ENCODE data around the gene LSM4. TPM values are rescaled to one million over a fixed set of nuclear protein-coding genes. Genes with fewer than 3 reads are reported as not detected.
A peak's percentile ranks its signal among the peaks of the same experiment; 100 is the strongest.

LSM4 gene
- total and polyA plus RNA-seq, 2 of the 13 experiments (the other 11 are each of a cell fraction or from before 2014, with no cell fraction given): 65.8 to 166 TPM

DNA sequence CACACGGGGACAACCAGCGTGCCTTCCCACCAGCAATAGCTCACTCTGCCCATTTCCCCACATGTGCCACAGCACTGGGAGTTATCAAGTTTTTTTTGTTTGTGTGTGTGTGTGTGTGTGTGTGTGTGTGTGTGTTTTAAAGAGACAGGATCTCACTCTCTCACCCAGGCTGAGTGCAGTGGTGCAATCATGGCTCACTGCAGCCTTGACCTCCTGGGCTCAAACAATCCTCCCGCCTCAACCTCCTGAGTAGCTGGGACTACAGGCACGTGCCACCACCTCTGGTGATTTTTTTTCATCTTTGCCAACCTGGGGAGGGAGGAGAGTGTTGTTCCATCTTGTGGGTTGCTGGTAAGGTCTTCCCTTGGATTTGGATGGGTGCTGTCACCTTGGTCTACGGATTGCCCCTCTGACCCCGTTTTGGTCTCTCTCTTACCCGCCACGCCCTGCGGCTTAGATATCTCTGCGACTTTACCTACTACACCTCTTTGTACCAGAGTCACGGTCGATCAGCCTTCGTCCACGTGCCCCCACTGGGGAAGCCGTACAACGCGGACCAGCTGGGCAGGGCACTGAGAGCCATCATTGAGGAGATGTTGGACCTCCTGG is 40.2 kb upstream of the LSM4 start (continued):
- TF ChIP-seq KDM5B (CRISPR knock-in tag; IDR thresholded peaks at IDR 0.05; ENCODE audit: borderline replicate concordance) (peak; percentile 71; the same call in 1 of the 2 replicates), TMF1 (CRISPR knock-in tag; IDR thresholded peaks at IDR 0.05; ENCODE audit: low read depth) (0 out of 2 replicates have a peak, but pooled peaks have one; percentile 47), TP53 (CRISPR knock-in tag; conservative IDR thresholded peaks at IDR 0.05) (peak; percentile 81; the same call in 1 of the 2 replicates), MNT (IDR thresholded peaks at IDR 0.05) (peak; percentile 11; the same call in 1 of the 2 replicates), TARDBP (CRISPR knock-in tag; IDR thresholded peaks at IDR 0.05) (peak; percentile 86), FOXJ3 (CRISPR knock-in tag; IDR thresholded peaks at IDR 0.05; ENCODE audit: borderline replicate concordance) (no peak; the same call in 1 of the 2 replicates), TCF12 (IDR thresholded peaks at IDR 0.05) (no peak), TCF12 (CRISPR knock-in tag; IDR thresholded peaks at IDR 0.05) (0 out of 2 replicates have a peak, but pooled peaks have one; percentile 81), HIVEP1 (CRISPR knock-in tag; IDR thresholded peaks at IDR 0.05) (peak; percentile 47; the same call in 1 of the 2 replicates), ATF7 (IDR thresholded peaks at IDR 0.05) (no peak), ATF7 (CRISPR knock-in tag; IDR thresholded peaks at IDR 0.05) (0 out of 2 replicates have a peak, but pooled peaks have one; percentile 22), ZNF414 (CRISPR knock-in tag; IDR thresholded peaks at IDR 0.05) (peak; percentile 33; the same call in 1 of the 2 replicates), NR2F1 (CRISPR knock-in tag; IDR thresholded peaks at IDR 0.05) (peak; percentile 61 to 74; a peak in 3 of 4 replicates), ELF1 (CRISPR knock-in tag; IDR thresholded peaks at IDR 0.05) (no peak), CEBPG (CRISPR knock-in tag; IDR thresholded peaks at IDR 0.05) (peak; percentile 59; the same call in 1 of the 2 replicates), ZFP90 (CRISPR knock-in tag; IDR thresholded peaks at IDR 0.05; ENCODE audit: borderline replicate concordance) (peak; percentile 32; the same call in 1 of the 2 replicates), KAT8 (CRISPR knock-in tag; IDR thresholded peaks at IDR 0.05) (peak; percentile 23; the same call in 1 of the 2 replicates), ISL2 (CRISPR knock-in tag; IDR thresholded peaks at IDR 0.05) (peak; percentile 34; the same call in 1 of the 2 replicates), ZNF274 (CRISPR knock-in tag; IDR thresholded peaks at IDR 0.05) (no peak), SKIL (CRISPR knock-in tag; IDR thresholded peaks at IDR 0.05; ENCODE audit: borderline replicate concordance) (peak; percentile 42; the same call in 1 of the 2 replicates), ZNF121 (CRISPR knock-in tag; IDR thresholded peaks at IDR 0.05) (peak; percentile 59; the same call in 1 of the 2 replicates), PHF5A (CRISPR knock-in tag; IDR thresholded peaks at IDR 0.05; ENCODE audit: low read depth, unreplicated experiment) (no peak), RARA (CRISPR knock-in tag; IDR thresholded peaks at IDR 0.05) (peak; percentile 86), ZSCAN30 (CRISPR knock-in tag; IDR thresholded peaks at IDR 0.05) (no peak), MAF1 (CRISPR knock-in tag; IDR thresholded peaks at IDR 0.05; ENCODE audit: borderline replicate concordance) (no peak), ZMYM3 (CRISPR knock-in tag; IDR thresholded peaks at IDR 0.05) (peak; percentile 98), SRY (CRISPR knock-in tag; IDR thresholded peaks at IDR 0.05) (0 out of 2 replicates have a peak, but pooled peaks have one; percentile 53), U2AF1 (optimal IDR thresholded peaks at IDR 0.05; ENCODE audit: low read depth, low read length) (no peak), TEAD3 (CRISPR knock-in tag; optimal IDR thresholded peaks at IDR 0.05; ENCODE audit: borderline replicate concordance) (peak; percentile 67)
